ENCODE results near the gene PACSIN1. TPM values are rescaled to one million over a fixed set of nuclear protein-coding genes. Genes with fewer than 3 reads are reported as not detected.

The PACSIN1 gene
- total and polyA plus RNA-seq, 2 of the 4 experiments (the other 2 are of a cell fraction): 0.02 TPM; not detected in 1

DNA sequence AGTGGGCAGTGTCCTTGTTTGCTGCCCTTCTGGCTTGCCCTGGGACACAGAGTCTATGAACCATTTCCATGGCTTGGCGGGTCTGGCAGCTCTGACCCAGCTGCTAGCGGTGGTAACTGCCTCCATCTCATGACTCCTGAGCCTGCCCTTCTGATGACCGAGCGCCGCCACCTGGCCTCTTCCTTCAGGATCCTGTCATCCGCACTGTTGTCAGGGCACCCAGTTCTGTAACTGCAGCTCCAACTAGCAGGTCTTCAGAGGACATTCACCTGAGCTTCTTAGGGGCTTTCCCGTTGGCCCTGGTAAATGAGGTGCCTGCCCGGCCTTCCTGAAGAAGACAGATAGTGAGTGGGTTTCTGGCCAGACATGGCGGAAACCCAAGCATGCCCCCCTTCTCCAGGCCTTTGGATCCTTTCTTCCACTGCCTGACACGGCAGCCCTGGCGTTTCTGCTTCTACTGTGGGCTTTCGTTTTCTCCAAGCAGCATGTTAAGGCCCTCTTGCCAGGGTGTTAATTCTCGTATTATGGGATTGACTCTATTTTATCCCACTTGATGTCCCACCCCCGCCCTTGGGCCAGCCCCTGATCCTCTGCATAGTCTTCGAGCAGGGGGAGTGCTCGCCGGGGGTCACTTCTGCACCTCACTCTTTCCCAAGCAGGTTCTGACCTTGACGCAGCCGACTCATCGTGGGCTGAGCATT, 24.7 kb downstream of the PACSIN1 start:
- Histone ChIP-seq H3K9ac (ENCODE audit: low read depth, low read length) (no peak overlapping the region), H2AK5ac (ENCODE audit: low read depth, low read length) (no peak overlapping the region), H3K9me3 (ENCODE audit: control insufficient read depth, insufficient read depth, low read length) (no peaks in the 10 kb centered on the region), H4K5ac (ENCODE audit: low read depth, low read length) (no peak overlapping the region), H3K4me2 (ENCODE audit: low read depth, low read length) (no peak overlapping the region), H2BK20ac (ENCODE audit: low read depth, low read length) (no peak overlapping the region), H3K27me3 (ENCODE audit: control insufficient read depth, insufficient read depth, low read length) (peaks cover 20% of the 10 kb centered on the region), H4K20me1 (ENCODE audit: insufficient read depth, low read length) (no peaks in the 10 kb centered on the region), H3K9me1 (ENCODE audit: insufficient read depth, low read length) (no peaks in the 10 kb centered on the region), H3K36me3 (ENCODE audit: control insufficient read depth, insufficient read depth, low read length) (no peaks in the 10 kb centered on the region), H3K18ac (ENCODE audit: low read depth, low read length) (no peak overlapping the region), H3K79me1 (ENCODE audit: low read depth in 1 of 2, low read length in 2 of 2) (no peaks in the 10 kb centered on the region), H4K91ac (ENCODE audit: insufficient read depth, low read depth, low read length) (no peak overlapping the region), H2BK15ac (ENCODE audit: low read depth, low read length) (no peak overlapping the region), H4K8ac (ENCODE audit: low read depth in 2 of 2, low read length in 2 of 2) (no peak overlapping the region), H2BK5ac (ENCODE audit: low read depth, low read length, poor library complexity, severe bottlenecking) (no peak overlapping the region), H2BK120ac (ENCODE audit: low read depth, low read length) (no peak overlapping the region), H3K4me3 (ENCODE audit: insufficient read depth, low read depth, low read length) (no peak overlapping the region), H3K27ac (ENCODE audit: insufficient read depth, low read length) (no peak overlapping the region), H2AK9ac (replicated peaks; ENCODE audit: low read depth, low read length, poor library complexity) (no peak overlapping the region), H3K56ac (ENCODE audit: extremely low read depth, insufficient read depth, low read length) (no peak overlapping the region), H3K4ac (ENCODE audit: low read depth, low read length) (no peak overlapping the region), H3K14ac (replicated peaks; ENCODE audit: low read depth, low read length) (no peak overlapping the region), H3K23ac (ENCODE audit: low read depth, low read length) (no peak overlapping the region), H3K4me1 (ENCODE audit: control insufficient read depth, insufficient read depth, low read length) (peaks cover 2% of the 10 kb centered on the region; the same call in 1 of the 2 replicates), H2AFZ (replicated peaks; ENCODE audit: low read length, poor library complexity) (peak overlapping the region; percentile 16)
- no peak for TF ChIP-seq POLR2A (IDR thresholded peaks at IDR 0.05; ENCODE audit: low read depth, low read length)
- no peak for TF ChIP-seq MAZ (IDR thresholded peaks at IDR 0.05; ENCODE audit: borderline replicate concordance, low read depth, low read length)
- TF ChIP-seq, protein P1, sequence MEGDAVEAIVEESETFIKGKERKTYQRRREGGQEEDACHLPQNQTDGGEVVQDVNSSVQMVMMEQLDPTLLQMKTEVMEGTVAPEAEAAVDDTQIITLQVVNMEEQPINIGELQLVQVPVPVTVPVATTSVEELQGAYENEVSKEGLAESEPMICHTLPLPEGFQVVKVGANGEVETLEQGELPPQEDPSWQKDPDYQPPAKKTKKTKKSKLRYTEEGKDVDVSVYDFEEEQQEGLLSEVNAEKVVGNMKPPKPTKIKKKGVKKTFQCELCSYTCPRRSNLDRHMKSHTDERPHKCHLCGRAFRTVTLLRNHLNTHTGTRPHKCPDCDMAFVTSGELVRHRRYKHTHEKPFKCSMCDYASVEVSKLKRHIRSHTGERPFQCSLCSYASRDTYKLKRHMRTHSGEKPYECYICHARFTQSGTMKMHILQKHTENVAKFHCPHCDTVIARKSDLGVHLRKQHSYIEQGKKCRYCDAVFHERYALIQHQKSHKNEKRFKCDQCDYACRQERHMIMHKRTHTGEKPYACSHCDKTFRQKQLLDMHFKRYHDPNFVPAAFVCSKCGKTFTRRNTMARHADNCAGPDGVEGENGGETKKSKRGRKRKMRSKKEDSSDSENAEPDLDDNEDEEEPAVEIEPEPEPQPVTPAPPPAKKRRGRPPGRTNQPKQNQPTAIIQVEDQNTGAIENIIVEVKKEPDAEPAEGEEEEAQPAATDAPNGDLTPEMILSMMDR (conservative IDR thresholded peaks at IDR 0.05; ENCODE audit: low read depth, low read length): no peak
- TF ChIP-seq RCOR1 (IDR thresholded peaks at IDR 0.05; ENCODE audit: insufficient replicate concordance, low read length): no peak
- no peak for TF ChIP-seq MXI1 (IDR thresholded peaks at IDR 0.05; ENCODE audit: borderline replicate concordance, low read depth, low read length)
- TF ChIP-seq, protein P2, sequence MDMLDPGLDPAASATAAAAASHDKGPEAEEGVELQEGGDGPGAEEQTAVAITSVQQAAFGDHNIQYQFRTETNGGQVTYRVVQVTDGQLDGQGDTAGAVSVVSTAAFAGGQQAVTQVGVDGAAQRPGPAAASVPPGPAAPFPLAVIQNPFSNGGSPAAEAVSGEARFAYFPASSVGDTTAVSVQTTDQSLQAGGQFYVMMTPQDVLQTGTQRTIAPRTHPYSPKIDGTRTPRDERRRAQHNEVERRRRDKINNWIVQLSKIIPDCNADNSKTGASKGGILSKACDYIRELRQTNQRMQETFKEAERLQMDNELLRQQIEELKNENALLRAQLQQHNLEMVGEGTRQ (IDR thresholded peaks at IDR 0.05; ENCODE audit: low read depth, low read length): no peak
- no peak for TF ChIP-seq NFE2L2 (IDR thresholded peaks at IDR 0.05; ENCODE audit: low read depth, low read length)
- TF ChIP-seq, protein P3, sequence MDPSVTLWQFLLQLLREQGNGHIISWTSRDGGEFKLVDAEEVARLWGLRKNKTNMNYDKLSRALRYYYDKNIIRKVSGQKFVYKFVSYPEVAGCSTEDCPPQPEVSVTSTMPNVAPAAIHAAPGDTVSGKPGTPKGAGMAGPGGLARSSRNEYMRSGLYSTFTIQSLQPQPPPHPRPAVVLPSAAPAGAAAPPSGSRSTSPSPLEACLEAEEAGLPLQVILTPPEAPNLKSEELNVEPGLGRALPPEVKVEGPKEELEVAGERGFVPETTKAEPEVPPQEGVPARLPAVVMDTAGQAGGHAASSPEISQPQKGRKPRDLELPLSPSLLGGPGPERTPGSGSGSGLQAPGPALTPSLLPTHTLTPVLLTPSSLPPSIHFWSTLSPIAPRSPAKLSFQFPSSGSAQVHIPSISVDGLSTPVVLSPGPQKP (IDR thresholded peaks at IDR 0.05; ENCODE audit: borderline replicate concordance, low read depth, low read length): no peak
- no peak for TF ChIP-seq RFX5 (IDR thresholded peaks at IDR 0.05; ENCODE audit: low read depth, low read length)
- DNase-seq: no peak
- CTCF ChIA-PET: no interaction called here
- no TSS peak for BruUV-seq (replicated peaks)
- ATAC-seq (ENCODE audit: low read depth): no peak
- intact Hi-C loops (cut with micrococcal nuclease) (no loop called here), dilution Hi-C loops (cut with HindIII; ENCODE audit: low sequenced_read_pairs, unreplicated experiment) (no loop called here), in situ Hi-C loops (cut with MboI; ENCODE audit: low sequenced_read_pairs) (no loop called here)
- POLR2A ChIA-PET (ENCODE audit: unreplicated experiment): no interaction called here
- 89% methylated on average over 12 of the region's 20 CpGs; no CpG with 5 or more reads in 1 of the 2 experiments for WGBS, 2 experiments (ENCODE audit: extremely low coverage in 2 of 2, insufficient read length in 1 of 2)
